AG10803 (cell line): ENCODE measurements around the gene PRSS57.

Source experiments
- DNase-seq: peaks from one replicate; pipeline ENCODE4 v3.0.0; 2010; ENCODE audit warnings: low read depth
- H3K4me3 ChIP-seq: 2 replicates; pipeline ENCODE4 v1.5.1; 2011; ENCODE audit warnings: mild to moderate bottlenecking, low read length, control low read depth
- CTCF ChIP-seq: conservative IDR thresholded peaks from 2 replicates; pipeline ENCODE4 v1.5.1; 2011; ENCODE audit warnings: mild to moderate bottlenecking, low read length, control low read depth, inconsistent platforms

PRSS57 gene

GRCh38 chr19:722553-723101 lies 27.4 kb upstream of the PRSS57 start:
- no peak for DNase-seq
- H3K4me3 ChIP-seq = no peak overlapping the region
- TF ChIP-seq CTCF = no peak

GRCh38 chr19:720345-721160 lies 25.3 kb upstream of the PRSS57 start:
- no peak for DNase-seq
- no peak overlapping the region for H3K4me3 ChIP-seq
- no peak for TF ChIP-seq CTCF

GRCh38 chr19:719636-720344 lies 24.5 kb upstream of the PRSS57 start:
- H3K4me3 ChIP-seq = no peak overlapping the region
- TF ChIP-seq CTCF = no peak
- no peak for DNase-seq

- no peak for TF ChIP-seq CTCF
- peak; percentile 33 for DNase-seq
- no peak overlapping the region for H3K4me3 ChIP-seq
Observed at GRCh38 chr19:718991-719512, 23.8 kb upstream of the PRSS57 start.

- H3K4me3 ChIP-seq = no peak overlapping the region
- no peak for DNase-seq
- TF ChIP-seq CTCF = no peak
Observed at GRCh38 chr19:718251-718951, 23.1 kb upstream of the PRSS57 start.

- H3K4me3 ChIP-seq = no peak overlapping the region
- TF ChIP-seq CTCF = no peak
- DNase-seq = no peak
Observed at GRCh38 chr19:715347-715746, 20.1 kb upstream of the PRSS57 start.
